Stimulated activated CD8-positive, alpha-beta memory T cell treated with anti-CD3 and anti-CD28 coated beads, Interleukin-15, amount 100 ng/mL, for 48 hours (primary cell): ENCODE data around the gene CEACAM16.
"Not testable (repeated sequence)": the region's sequence is repeated elsewhere in the genome, so short reads cannot be mapped to it uniquely, and the experiment has no call there.

Experiments
- DNase-seq, 2 donors: peaks; one replicate each; pipeline ENCODE4 v3.0.0-alpha.2; 2020; ENCODE audit warnings: low read depth in 2 of 2

CEACAM16 gene

DNA sequence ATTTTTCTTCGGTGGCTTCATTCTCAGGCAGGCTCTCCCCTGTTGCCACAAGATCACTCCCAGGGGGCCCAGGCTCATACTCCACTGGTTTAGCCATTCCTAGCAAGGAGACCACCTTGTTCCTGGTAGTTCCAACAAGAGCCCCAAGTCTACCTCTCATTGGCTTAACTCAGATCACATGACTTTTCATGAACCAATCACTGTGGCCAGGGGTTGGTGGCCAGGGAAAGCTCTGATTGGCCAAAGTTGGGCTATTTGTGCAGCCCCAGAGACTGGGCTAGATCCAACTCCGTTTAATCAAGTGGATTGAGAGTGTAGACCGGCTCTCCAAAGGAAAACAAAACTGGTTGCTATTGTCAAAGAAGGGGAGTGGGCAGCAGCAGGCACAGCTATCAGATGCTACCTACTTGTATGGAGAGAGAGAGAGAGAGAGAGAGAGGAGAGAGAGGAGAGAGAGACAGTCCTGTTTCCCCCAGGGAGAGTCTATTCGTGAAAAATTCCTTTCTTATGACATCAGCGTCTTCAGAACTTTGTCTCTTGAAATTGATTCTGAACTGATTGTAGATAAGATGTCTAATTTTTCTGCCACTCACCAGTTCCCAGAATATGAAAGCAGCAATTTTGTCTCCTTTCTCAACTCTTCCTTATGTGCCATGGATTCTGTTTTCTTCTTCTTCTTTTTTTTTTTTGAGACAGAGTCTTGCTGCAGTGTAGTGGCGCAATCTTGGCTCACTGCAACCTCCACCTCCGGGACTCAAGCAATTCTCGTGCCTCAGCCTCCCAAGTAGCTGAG lies 21.7 kb upstream of the CEACAM16 start:
- DNase-seq, result no peak

DNA sequence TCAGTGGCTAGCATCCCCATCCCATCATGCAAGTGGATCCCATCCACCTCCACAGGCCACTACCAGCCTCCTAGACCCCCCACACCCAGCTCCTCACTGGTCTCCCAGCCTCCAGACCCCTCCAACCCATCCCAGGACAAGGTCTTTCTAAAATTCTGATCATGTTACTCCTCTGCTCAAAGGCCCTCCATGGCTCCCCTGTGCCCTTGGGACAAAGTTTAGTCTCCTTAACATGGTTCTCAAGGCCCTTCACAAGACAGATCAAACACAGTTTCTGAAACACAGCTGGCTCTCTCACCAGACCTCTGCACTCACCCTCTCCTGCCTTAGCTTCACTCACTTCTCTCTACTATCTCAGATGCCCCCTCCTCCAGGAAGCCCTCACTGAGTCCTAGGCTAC lies 18.4 kb upstream of the CEACAM16 start:
- no peak for DNase-seq

DNA sequence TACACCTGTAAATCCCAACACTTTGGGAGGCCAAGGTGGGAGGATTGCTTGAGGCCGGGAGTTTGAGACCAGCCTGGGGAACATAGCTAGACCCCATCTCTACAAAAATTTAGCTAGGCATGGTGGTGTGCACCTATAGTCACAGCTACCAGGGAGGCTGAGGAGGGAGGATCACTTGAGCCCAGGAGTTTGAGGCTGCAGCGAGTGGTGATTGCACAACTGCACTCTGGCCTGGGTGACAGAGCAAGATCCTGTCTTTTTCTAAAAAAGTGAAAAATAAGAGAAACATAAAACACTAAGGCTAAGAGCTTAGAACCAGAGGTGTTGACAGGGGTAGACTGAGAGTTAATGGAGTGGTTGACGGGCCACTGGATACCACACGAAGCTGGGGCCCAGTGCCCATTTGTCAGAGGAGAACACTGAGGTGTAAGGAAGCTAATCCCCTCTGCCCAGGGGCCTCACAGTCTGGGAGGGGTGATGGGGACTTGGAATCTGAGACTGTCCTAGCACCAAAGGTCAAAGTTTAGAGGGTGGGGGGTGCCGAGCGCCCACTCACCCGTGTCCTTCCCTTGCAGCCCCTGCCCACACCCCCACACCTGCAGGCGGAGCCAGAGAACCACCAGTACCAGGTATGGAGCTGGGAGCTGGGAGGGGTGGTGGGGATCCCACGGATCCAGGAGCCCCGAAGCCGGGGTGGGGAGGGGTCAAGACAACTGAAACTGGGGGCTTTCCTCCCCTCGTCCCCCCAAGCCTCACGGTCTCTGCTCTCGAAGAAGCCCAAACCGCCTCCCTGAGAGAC lies 16.8 kb upstream of the CEACAM16 start:
- DNase-seq, result no peak

DNA sequence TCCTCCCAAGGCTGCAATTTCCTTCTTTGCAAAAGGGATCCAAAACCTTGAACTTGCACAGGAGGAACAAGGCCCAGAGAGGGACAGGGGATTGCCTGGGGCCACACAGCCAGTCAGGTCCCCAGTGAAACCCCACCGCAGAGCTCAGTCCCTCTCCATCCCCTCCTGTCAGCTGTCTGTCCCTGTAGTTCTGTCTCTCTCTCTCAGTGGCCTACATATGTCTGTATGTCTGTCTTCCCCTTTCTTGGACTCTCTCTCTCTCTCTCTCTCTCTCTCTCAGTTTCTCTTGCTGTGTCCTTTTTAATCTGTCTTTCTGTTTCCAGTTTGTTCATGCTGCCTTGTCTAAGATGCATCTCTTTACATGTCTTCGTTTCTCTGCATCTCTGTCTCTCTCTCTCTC lies 16.1 kb upstream of the CEACAM16 start:
- DNase-seq, result no peak

DNA sequence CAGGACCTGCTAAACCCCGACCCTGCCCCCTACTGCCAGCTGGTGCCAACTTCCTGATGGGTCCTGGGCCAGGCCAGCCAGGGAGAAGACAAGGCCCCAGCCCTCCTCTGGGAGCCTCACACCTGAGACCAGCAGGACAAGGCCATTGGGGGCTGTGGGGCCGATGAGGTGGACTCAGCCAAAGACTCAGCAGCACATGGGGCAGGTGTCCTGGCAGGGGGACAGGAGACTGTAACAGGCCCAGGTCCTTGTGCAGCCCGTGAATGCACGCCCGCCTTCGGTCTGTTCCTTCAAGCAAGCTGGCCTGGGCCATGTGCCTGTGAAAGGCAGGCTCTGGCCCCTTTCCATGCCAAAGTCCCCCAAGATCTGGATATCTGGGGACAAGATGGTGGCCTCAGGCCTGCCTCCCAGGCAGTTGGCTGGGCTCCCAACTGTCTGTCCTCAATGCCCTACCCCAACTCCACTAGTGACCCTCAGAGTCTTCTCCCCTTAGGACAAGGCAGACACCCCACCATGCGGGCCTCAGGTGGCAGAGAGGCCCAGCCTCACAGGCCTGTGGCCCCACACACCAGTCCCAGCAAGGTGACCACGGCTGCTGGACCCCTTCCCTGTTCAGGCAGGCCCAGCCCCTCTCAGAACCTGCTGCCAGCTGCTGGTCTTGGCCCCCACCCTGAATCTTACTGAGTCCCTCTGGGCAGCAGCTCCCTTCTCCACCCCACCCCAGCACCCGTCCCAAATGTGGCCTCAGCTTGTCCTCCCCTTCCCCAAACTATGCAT lies 15.3 kb upstream of the CEACAM16 start:
- no peak for DNase-seq

DNA sequence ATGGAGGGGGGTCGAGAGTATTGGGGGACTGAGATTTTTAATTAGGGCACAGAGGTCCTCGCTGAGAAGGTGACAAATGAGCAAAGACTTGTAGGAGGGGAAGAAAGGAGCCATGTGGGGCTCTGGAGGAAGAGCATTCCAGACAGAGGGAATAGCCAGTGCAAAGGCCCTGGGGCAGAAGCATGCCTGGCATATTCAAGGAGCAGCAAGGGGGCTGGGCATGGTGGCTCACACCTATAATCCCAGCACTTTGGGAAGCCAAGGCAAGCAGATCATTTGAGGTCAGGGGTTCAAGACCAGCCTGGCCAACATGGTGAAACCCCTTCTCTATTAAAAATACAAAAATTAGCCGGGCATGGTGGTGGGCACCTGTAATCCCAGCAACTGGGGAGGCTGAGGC lies 14.6 kb upstream of the CEACAM16 start:
- not testable (repeated sequence) for DNase-seq

DNA sequence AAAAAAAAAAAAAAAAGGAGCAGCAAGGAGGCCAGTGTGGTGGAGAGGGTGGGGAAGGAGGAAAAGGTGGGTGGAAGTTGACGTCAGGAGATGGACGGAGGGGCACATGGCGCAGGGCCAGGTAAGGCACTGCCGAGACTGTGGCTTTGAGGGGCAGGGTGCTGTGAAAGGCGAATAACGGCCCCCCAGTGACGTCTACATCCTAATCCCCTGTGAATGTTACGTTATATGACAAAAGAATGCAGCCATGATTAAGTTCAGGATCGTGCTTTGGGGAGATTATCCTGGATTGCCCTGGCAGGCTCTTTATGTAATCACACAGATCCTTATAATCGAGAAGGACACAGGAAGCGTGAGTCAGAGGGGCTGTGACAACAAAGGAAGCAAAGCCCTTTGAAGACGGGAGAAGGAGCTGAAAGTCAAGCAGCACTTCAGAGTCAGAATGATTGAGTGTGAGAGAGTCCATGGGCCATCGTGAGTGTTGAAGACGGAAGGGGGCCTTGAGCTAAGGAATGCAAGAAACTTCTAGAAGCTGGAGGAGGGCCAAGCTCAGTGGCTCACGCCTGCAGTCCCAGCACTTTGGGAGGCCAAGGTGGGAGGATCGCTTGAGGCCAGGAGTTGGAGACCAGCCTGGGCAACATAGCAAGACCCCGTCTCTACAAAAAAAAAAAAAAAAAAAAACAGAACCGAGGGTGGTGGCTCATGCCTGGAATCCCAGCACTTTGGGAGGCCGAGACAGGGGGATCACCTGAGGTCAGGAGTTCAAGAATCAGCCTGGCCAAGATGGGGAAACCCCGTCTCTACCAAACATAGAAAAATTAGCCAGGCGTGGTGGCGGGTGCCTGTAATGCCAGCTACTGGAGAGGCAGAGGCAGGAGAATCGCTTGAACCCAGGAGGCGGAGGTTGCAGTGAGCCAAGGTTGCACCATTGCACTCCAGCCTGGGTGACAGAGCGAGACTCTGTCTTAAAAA lies 13.8 kb upstream of the CEACAM16 start:
- no peak for DNase-seq

DNA sequence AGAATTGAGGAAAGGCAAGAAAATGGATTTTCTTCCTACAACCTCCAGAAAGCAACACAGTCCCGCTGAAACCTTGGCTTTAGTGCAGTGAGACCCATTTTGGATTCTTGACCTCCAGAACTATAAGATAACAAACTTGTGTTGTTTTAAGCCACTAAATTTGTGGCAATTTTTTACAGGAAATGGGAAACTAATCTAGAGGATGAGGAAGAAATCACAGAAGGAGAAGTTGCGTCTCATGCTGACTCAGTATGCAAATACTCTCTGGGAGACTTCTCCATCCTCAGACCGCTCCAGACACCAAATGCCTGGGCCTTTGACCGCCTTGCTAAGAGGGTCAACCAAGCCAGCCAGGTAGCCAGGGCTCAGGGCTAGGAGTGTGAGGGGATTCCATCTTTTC lies 13.1 kb upstream of the CEACAM16 start:
- no peak for DNase-seq

DNA sequence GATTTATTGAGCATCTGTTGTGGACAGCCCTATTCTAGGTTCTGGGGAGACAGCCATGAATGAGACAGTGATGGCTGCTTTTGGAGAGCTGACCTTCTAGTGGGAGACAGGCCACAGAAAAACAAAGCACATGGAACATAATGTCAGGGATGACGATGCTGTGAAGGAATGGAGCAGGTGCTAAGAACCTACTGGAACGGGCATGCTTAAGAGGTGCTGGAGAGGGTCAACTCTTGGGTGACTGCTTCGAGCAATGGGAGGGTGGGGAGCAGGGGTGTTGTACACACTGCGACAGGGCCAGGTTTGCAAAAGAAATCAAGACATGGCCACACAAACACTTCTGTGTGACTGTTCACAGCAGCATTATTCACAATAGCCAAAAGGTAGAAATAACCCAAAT lies 12.1 kb upstream of the CEACAM16 start:
- DNase-seq, result no peak

DNA sequence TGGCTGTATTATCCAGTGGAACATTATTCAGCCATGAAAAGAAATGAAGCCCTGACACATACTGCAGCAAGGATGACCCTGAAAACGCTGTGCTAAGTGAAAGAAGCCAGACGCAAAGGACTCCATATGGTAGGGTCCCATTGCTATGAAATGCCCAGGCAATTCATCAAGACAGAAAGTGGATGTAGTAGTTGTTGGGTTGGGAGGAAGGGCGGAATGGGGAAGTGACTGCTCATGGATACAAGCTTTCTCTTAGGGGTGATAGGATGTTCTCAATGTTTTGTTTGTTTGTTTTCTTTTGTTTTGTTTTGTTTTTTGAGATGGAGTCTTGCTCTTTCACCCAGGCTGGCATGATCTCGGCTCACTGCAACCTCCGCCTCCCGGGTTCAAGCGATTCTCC lies 11.1 kb upstream of the CEACAM16 start:
- no peak for DNase-seq

DNA sequence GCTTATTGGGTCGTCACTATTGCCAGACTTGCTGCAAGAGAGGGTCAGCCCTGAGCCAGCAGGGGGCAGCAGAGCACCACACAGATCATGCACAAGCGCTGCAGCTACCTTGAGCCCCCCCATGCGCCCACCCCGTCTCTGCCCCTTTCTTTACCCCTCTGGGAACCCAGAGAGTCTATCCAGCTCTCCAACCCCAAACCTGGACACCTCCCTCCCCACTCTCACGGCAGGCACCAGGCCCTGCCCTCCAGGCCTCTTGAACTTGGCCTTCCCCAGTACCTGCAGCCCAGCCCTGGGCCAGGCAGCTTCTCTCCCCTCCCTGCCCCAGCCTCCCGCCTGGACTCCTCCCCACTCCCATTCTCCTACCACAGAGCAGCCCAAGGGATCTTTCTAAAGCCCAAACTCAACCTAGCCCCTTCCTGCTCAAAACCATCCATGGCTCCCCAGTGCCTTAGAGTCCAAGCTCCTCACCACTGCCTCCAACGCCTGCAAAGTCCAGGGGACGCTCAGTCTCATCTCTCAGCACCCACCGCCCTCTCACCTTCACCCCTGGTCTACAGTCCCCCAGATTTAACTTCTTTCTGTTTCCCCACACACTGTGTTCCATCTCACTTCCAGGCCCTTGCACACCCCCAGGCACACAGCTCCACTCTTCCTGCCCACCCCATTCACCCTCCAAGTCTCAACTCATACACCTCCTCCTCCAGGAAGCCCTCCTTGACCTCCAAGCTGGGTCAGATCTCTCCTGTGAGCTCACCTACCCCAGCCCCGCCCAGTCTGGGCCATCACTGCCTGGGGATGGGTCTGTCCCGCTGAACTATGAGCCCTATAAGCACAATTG lies 9.4 kb upstream of the CEACAM16 start:
- peak; percentile 41 to 53 for DNase-seq

DNA sequence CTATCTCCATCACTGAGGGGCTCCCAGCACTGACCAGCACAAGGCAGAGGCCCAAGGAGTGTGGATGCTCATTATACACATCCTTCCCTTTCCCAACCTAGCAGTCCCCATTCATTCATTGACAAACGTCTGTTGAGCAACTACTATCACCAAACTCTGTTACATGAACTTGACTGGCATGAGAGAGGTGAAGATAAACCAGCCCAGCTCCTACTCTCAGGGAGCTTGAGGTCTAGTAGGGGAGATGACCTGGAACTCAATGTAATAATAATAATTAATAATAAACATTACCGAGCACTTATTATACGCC lies 8.9 kb upstream of the CEACAM16 start:
- DNase-seq, result no peak

DNA sequence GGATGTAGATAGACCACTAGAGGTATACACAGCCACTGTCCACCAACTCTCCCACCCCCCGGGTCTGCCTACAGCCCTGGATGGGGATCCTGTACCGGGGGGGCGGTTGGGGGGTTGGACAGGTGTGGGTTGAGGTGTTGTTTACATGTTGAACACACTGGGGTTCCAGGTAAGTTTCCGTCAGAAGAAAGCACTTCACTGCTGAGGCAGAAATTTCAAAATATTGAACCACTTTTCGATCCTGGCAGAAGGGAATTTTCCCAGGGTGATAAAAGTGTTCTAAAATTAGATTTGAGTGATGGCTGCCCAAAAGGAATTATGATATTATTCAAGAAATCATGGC lies 6.6 kb upstream of the CEACAM16 start:
- DNase-seq, result no peak

DNA sequence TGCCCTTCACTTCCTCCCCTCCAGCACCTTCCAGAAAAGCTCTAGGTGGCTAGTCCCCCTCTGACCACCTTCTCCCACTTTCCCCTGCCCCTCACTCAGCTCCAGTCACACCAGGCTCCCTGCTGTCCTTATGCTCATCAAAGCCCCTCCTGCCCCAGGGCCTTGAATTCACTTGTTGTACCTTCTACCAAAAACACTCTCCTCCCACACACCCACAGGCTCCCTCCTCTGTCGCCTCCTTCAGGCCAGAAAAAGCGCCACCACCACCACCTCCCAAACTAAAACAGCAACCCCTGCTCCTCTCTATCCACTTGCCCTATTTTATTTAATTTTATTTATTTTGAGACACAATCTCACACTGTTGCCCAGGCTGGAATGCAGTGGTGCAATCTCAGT lies 4.8 kb upstream of the CEACAM16 start:
- no peak for DNase-seq

DNA sequence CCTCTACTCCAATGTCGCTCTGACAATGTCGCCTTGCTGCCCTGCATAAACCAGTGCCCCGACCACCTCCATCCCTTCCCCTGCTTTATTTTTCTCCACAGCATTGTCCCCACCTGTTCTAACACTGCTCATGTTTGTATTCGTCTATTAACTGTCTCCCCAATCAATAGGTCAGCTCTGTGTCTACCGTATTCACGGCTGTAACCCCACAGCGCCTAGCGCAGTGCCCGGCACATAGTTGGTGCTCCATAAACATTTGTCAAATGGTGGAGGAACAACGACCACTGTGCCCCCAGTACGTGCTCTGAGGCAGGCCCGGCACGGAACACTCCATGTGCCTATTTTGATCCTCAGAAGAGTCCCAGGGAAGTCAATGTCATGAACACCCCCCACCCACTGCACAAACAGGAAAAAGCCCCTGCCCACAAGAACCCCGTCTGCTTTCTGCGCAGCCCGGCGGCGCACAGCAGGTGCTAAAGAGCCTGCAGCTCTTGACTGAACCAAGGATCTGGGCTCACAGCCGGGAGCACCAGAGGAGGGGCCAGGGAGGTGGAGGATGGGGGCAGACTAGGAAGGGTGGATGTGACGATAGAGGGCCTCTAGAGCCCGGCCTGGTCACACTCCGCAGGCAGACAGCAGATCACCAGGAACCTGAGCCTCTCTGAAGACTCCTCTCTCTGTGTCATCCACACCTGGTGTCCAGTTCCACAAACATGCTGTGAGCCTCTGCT lies 1.8 kb upstream of the CEACAM16 start:
- DNase-seq, result no peak

DNA sequence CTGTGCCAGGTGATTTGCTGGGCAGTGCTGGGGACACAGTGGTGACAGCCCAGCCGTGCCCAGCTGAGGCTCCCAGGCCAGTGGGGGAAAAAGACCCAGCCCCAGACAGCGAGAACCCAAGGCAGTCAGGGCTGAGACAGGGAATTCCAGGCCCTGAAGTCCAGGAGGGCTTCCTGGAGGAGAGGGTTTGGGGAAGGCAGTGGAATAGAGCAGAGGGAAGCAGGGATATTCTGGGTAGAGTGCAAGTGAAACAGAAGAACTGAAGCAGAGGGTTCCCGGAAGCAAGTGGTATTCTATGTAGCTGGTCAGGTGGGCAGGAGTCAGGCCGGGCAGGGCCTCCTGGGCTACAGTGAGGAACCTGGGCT lies 1.3 kb upstream of the CEACAM16 start:
- DNase-seq, result no peak

DNA sequence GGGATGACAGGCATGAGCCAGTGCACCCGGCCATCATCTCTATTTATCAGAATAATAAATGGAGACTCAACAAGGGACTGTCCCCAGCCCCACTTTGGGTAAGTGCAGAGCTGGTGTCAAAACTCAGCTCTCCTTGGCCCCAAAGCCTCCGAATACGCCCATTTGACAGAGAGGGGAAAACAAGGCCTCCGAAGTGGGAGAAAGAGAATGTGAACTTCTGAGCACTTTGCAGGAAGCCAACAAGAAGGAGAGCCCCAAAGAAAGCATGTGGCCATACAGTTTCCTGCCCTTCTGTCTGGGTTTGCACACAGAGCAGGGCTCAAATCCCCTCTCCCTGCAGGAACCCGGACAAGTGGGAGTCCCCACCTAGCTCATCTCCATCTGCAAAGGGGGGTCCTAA lies 1.6 kb downstream of the CEACAM16 start:
- DNase-seq, result no peak

DNA sequence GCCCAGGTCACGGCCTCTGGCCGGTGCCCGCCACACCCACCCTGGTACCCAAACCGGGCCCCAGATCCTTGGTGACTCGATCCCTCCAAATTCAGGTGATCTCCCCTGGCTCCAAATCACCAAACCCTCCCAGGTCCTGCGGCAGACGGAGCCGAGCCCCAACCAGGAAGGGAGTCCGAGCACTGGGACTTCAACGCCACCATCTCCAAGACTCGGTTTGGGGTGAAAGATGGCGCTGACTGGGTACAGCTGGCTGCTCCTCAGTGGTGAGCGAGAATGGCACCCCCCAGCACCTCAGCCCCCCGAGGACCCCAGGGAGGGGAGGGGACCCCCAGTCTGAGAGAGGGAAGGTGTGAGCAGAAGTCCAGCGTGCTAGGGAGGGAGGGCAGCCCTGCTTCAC lies 2.3 kb downstream of the CEACAM16 start:
- no peak for DNase-seq

DNA sequence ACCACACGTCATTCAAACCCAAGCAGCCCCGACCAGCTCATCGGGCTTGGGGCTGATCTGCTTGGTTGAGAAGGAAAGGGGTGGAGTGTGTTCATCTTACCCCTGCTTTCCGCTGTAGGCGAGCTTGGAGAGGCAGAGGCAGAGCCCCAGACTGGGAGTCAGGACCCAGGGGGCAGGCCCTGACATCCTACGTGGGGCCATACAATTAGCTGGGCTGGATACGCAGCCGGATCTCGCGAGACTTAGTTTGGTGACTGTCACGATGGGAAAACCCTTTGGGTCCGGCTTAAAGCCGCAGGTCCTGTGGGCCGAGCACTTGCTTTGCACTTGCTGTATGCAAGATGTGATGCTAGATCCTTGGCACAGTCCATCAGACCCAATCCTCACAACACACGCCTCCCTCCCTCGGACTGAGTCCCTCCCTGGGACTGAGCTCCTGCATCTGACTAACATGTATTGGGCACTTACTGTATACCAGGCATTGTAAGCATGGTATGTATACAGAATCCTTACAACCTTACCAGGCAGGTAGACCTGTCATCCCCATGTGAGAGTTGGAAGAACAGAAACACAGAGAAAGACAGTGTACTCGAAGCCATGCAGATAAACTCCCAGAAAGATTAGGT lies 3.7 kb downstream of the CEACAM16 start:
- no peak for DNase-seq
